Mucosa of gallbladder (tissue), 1 donor: ENCODE data around the gene GATAD1. TPM values are rescaled to one million over a fixed set of nuclear protein-coding genes. Genes with fewer than 3 reads are reported as not detected.
"Not testable (repeated sequence)": the region's sequence is repeated elsewhere in the genome, so short reads cannot be mapped to it uniquely, and the experiment has no call there.

Source experiments
- DNase-seq: peaks from one replicate; pipeline ENCODE4 v3.0.0-alpha.2; 2020; ENCODE audit warnings: low spot score
- total RNA-seq: library from RNA; stranded (reverse); gene quantifications from one replicate; pipeline ENCODE4 v1.2.1, GENCODE V29; 2021
- donor health status: DM: no; HTN: no; CAD: no.

Gene GATAD1, protein sequence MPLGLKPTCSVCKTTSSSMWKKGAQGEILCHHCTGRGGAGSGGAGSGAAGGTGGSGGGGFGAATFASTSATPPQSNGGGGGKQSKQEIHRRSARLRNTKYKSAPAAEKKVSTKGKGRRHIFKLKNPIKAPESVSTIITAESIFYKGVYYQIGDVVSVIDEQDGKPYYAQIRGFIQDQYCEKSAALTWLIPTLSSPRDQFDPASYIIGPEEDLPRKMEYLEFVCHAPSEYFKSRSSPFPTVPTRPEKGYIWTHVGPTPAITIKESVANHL
- total RNA-seq, result 36.5 TPM

DNA sequence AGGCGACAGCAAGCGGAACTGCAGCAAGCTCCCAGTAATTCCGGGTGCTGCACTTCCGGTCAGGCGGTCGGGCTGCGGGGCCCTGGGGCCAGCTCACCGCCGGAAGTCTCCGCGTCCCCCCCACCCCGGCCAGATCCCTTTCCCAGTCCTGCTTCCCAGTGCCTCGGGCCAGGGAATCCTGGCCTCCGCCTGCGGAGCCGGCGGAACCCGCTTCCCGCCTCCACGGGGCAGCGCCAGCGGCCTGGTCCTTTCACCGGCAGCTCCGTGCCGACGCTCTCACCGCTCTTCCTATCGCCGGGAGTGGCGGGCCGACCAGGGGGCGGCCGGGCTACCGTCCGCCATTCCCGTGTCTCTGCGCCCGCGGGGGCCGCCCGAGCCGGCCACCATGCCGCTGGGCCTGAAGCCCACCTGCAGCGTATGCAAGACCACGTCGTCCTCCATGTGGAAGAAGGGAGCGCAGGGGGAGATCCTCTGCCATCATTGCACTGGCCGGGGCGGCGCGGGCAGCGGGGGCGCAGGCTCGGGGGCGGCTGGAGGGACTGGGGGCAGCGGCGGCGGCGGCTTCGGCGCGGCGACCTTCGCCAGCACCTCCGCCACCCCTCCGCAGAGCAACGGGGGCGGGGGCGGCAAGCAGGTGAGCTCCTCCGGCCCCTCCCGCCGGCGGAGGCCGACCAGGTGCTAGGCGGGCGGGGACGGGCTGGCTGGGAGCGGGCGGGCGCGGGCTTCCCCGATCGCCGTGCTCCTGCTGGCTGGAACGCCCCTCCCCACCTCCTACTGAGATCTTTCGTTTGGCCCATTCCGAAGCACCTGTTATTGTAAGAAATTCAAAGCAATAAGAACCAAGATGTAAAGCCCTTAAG is at the start of gene GATAD1:
Gene GATAD1, plus strand, starts transcription at position 138 of the 860 bp plus-strand sequence. Its CDS starts 248 bp downstream, at position 386.
- DNase-seq, result peak; percentile 93

DNA sequence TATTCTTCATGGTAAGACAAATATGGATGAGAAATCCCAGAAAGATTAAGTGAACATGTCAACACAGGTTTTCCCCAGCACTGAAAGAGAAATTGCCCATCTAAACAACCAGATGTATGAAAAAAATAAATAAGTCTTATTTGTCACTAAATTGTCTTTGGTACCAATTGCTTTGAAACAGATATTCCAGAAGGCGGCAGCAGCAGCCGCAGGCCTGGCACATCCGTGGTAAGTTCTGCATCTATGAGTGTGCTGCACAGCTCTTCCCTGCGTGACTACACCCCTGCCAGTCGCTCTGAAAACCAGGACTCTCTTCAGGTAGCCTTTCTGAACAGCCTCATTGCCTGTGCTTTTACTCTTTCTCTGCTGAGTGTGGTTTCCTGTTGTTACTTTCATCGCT is 49.7 kb upstream of the GATAD1 start:
- DNase-seq, result no peak

DNA sequence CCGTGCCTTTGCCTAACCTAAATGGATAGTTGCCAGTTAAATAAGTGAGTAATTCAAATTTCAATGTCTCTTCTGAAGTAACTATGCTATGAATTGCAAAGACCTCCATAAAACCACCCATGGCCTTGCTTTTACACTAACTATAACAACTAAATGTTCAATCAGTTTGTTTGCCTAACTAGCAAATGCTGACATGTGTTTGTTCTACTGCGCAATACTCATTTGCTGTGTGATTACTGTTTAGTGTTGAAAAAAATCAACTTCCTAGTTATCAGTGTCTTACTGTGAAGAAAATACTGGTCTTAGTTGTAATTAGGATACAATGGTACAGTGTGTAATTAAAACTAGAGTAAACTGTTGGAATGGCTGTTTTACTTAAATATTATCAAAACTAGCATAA is 47.3 kb upstream of the GATAD1 start:
- no peak for DNase-seq

DNA sequence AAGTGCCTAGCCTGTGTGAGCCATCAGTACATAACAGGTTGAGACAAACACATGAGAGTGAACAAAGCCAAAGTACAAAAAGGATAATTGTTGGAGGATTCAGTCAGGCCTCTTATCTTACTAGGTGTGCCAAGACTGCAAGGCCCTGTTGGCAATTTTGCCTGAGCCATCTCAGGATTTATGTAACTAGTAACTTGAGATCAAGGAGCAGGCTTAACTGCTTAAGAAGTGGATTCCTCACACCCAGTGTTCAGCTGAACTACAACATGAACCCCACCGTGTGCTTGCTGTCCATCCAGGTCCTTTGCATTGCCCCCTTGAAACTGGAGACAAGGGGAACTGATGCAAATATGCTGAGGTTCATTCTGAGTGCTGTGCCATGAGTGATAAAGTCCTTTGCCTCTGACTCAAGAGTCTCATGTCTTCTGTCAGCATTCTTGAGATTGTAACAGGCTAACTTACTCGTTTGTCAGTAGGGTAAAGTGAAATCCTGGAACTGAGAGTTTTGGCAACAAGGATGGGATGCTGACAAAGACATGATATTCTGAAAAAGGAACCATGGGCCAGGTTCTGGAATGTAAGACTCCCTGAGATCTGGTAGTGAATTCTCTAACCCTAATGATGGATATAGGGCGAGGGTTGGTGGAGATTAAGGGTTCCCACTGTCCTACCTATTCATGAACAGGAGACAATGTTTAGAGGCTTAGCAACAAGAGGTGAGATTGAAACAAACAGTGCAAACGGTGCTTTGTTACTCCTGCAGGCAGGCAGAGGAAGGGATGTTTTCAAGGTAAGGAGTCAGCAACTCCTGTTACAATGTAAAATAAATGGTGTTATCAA is 44.1 kb upstream of the GATAD1 start:
- no peak for DNase-seq

DNA sequence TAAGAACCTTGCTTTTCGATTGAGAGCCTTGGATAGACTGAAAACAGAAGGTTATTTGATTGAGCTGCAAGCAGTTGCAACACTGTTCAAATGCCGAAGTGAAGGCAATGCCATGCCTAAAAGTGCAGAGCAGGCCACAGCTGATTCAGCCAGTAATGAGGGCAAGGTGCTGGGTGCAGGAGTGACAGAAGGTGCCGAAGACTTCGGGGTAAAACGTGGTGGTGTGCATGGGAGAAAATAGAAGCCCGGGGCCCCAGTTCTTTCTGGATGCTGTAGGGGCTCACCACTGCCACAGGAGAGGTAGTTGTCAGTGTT is 43.6 kb upstream of the GATAD1 start:
- no peak for DNase-seq

DNA sequence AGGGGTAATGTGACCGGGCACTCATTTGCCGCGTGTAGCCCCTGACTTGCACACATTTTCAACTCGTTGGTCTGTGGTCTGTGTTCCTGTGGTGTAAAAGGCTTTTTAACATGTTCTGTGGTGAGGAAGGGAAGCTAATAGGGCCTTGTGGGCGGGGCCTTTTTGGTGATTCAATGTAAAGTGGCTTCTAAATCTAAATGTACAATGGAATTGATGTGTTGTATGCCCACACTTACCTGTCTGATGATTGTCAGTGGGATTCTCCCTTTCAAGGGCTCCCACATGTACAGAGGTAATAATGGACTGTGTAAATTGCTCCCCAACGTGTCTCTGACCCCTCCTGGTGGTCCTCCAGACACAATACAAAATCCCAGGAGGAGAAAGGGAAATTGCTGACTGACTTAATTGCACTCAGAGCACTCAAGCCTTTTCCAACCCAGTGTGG is 43.1 kb upstream of the GATAD1 start:
- no peak for DNase-seq

DNA sequence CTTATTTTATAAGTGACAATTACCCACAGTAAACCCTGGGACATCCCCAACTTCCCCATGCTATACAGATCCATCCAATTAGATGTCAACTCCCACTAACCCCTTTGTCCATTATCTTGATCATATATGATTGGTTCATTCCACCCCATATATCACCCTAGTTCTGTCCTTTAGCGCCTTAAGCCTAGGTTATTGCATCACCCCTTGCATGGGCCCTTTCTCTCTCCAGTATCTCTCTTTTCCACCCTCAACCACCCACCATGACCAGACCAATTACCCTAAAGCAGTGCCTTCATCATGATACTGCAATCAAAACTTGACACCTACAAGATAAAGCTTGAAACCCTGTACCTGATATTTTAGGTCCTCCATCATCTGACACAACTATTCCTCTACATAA is 37.9 kb upstream of the GATAD1 start:
- DNase-seq, result no peak

DNA sequence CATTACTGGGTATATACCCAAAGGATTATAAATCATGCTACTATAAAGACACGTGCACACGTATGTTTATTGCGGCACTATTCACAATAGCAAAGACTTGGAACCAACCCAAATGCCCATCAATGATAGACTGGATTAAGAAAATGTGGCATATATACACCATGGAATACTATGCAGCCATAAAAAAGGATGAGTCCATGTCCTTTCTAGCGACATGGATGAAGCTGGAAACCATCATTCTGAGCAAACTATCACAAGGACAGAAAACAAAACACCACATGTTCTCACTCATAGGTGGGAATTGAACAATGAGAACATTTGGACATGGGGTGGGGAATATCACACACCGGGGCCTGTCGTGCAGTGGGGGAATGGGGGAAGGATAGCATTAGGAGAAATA is 37.1 kb upstream of the GATAD1 start:
- DNase-seq, result not testable (repeated sequence)

DNA sequence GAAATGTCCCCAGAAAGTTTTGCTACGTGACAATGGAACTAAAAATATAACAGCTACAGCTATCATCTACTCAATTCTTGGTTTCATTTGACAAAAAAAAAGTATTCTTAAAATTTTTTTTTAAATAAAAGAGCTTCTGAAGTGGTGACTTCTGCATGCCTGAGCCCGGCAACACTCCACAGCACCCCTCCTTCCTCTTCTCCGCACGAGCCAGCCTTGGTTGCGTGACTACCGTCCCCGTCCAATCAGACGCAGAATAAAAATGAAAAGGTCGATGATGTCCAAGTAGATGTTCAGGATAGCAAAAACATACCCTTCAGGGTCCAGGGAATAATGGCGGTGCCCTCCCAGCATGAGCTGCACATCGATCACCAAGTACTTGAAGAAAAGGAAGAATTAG is 34.5 kb upstream of the GATAD1 start:
- no peak for DNase-seq

DNA sequence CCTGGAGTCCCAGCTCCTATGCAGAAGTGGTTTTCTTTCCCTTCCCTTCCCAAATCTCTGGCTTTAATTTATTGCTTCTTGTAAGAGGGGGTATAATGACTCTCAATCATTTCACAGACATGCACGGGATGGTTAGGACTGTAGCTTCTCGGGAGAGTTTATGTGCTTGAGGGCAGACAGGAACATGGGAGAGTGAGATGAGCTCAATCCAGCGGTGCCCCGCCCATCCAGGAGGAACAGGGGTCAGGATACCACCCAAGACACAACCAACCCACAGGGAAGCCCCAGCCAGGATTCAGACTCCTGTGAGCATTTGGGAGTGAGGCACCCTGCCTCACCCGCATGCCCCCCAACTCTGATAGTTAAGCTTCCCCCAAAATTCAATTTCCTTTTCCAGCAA is 33.7 kb upstream of the GATAD1 start:
- no peak for DNase-seq

DNA sequence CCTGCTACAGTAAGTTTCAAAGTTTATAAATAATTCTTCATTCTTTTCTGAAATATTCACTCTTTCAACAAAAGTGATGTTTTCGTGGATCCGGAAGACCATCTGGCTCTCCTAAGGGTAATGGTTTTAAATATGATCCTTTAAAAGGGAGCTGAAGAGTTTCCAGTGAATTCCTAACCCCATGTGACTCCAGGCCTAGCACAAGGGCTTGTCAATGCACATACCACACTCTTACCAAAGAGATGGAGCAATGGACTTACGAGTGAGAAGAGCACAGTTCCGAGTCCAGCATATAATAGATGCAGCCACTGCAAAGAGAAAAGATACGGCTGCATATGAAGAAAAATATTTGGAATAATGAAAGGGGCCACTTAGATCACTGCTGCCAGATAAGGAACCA is 32.1 kb upstream of the GATAD1 start:
- no peak for DNase-seq

DNA sequence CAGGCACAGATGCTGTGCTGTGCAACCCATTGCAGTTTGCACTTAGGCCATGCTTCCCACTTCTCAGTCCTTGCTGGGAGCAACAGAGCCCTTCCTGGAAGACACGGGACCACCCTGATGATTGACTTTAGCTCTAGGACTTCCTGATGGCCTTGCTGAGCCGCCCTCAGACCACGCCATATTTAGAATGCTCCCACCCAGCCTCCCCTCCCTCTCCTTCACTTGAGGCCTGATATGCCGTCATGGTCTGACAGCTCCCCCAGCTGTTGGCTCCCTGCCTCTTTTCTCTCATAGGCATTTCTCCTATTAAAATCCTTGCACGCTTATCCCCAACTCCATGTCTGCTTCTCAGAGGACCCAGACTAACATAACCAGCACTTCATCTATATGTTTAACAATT is 29.4 kb upstream of the GATAD1 start:
- no peak for DNase-seq

DNA sequence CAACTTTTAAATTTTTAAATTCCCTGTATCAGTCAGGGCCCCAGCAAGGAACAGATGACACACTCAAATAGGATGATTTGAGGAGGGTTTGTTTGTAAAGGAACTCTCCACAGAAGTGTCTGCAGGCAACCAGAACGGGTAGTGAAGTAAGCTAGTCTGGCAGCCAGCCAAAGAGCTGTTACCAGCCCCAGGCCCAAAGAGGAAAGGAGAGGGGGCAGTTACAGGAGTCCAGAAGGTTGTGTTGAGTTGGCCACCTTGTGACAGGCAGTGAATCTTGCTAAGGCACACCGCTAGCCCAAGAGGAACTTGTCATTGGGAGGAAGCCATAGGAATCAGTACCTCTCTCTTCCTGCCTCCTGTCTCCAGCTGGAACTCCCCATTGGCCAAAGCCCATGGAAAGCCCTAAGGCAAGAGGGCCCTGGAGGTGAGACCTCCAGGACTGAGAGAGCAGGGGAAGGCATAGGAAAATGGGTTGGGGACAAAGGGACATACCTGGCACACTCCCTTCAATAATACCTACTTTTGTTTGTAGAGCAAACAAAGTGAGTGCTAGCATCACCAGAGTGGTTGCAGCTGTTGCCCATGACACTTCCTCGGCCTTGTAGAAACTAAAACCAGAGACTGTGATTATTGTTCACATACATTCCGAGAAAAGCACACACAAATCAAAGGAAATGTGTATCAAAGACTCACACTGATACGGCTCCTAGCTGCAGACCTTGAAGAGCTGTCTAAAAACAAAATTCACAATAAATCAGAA is 25.4 kb upstream of the GATAD1 start:
- DNase-seq, result no peak

DNA sequence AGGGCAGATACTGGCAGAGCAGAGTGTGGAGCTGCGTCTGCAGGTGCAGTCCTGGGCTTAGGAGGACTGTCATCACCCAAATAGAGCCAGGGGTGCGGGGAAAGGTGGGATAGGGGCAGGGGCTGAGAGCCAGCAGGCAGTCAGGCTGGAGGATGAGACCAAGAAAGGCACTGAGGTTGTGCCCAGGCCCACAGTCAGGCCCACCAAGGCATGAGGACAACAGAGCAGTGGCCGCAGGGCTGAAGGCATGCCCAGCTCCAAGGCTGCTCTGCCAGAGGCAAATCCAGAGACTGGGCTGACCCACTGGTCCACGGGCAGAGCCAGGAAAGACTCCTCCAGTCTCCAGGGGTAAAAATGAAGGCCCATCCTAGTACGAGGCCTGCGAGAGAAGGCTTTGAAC is 24.4 kb upstream of the GATAD1 start:
- DNase-seq, result no peak

DNA sequence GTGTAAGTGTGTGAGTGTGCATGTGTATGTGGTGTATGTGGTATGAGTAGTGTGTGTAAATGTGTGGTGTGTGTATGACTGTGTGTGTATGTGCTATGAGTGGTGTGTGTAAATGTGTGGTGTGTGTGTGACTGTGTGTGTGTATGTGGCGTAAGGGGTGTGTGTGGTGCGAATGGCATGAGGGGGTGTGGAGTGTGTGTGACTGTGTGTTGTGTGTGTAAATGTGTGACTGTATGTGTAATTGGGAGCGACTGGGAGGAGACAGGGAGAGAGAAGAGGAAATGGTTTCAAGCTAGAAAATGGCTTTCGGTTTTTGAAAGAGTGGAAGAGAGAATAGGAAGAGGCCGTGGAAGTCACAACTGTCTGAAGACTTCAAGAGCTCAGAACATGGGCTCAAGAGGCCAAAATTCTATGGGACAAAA is 23.6 kb upstream of the GATAD1 start:
- no peak for DNase-seq

DNA sequence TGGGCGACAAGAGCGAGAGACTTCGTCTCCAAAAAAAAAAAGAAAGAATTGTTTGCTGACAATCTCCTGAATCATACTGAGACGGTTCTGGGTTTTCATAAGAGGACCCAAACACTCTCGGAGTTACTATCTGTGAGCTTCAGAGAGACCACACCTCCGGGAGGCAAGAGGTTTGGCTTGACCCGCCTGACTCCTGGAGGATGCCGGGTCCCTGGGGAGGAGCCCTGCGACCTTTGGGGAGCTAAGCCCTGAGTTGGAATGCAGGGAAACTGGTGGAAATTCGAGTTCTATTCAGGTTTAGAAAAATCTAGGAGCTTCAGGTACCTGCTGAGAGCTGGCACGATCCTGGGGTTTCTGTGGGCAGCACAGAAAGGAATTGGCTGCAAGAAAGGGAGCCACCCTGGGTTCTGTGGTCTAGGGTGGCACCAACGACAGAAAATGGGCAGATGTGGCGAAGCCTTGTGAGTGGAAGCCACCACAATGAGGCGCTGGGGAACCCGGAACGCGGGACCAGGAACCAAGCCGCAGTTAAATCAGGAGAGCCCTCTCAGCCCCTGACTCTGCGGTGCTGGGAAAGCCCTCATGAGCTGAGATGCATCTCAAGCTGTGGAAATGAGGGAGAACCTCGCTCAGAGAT is 21.9 kb upstream of the GATAD1 start:
- DNase-seq, result no peak

DNA sequence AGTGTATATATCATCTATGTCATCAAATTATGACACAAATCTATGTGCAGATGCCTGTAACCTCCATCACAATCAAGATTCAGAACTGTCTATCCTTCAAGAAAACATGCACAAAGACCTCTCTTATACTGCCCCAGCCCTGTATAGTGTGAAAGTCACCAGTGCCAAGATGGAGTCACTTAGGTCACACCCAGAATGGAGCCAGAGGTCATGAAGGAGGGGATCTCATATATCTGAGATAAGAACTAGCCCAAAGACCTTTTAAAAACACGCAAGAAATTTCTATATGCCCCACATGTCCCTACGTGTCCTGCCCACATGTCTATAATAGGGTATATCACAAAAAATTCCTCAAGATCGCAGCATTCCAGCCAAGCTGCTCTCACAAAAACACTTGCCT is 20.1 kb upstream of the GATAD1 start:
- DNase-seq, result no peak

DNA sequence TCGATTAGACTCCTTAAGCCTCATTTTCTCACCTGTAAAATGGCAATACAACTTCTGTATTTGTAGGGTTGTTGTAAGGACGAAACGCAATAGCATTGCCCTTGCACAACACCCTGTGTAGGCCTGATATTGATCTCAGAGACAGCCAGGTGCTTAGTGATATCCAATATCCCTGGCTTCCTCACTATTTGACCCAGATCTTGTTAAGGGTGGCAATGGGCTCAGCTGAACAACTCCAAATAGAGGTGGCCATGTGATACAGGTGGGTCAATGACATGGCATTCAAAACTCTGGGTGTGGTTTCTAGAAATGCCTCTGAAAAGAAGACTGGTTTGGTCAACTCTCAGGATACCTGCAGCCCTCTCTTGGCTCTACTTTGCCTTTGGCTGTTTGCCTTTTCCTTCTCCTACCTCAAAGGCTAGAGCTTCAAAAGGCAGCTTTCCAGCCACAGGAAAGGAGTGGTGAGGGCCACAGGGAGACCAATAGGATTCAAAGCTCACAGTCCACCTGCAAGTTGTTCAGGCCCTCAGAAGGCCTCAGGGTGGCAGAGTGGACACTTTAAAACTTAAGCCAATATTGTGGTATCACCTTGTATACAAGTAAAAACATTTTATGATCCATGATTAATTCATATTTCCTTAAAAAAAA is 14.9 kb upstream of the GATAD1 start:
- no peak for DNase-seq

DNA sequence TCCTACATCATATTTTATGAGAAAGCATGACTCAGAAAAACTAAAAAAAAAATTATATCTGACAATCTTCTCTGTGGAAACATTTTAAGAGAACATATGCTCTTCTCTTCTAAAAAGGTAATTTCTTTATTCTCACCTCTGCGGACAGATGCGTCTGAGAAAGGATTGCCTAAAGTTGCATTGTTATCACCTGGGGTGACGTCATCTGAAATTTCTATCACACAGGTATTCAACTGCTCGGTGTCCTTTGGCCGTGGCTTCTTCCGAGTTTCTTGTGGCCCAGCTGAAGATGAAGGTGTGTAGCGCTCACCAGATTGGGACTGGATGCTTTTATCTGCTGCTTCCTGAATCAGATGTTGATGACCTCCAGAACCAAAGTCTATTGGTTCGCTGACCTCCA is 14.3 kb upstream of the GATAD1 start:
- DNase-seq, result no peak

DNA sequence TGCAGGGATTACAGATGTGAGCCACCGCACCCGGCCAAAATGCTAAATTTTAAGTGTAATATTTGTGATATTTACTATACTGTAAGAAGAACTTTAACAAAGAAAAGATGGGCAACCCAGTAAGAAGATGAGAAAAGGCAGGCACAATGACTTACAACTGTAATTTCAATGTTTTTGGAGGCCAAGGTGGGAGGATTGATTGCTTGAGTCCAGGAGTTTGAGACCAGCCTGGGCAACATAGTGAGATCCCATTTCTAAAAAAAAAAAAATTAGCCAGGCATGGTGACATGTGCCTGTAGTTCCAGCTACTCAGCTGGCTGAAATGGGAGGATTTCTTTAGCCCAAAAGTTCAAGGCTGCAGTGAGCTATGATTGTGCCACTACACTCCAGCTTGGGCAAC is 11.7 kb upstream of the GATAD1 start:
- DNase-seq, result no peak
